Fibroblast of skin of right quadriceps (primary cell): ENCODE measurements around the gene DMRTA1.
"Not testable (repeated sequence)": the region's sequence is repeated elsewhere in the genome, so short reads cannot be mapped to it uniquely, and the experiment has no call there.

Experiments
- DNase-seq: peaks from one replicate; pipeline ENCODE4 v3.0.0-alpha.2; 2013

The DMRTA1 gene

DNA sequence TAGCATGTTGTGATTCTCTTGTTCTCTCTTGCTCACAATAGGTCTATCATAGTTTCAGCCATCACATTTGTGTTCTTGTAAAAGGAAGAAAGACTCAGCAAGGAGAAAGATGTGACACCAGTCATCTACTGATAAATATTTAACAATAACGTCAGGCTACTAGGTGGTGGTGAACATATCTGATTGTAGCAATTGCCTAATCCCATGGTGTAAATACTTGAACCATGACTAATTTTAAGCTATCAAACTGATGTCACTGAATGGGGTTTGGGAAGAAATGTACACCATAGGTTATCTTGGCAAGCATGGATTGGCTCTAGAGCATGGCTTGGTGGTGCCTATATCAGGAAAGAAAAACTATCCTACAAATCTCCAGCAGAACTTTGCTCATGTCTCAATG, 16.6 kb downstream of the DMRTA1 start:
- no peak for DNase-seq

GRCh38 chr9:22469928-22470544, 23.4 kb downstream of the DMRTA1 start:
- peak; percentile 25 for DNase-seq

- DNase-seq, result no peak
Observed at GRCh38 chr9:22481566-22481965, 34.9 kb downstream of the DMRTA1 start.

- no peak for DNase-seq
Observed at GRCh38 chr9:22483528-22484070, 37.0 kb downstream of the DMRTA1 start.

DNA sequence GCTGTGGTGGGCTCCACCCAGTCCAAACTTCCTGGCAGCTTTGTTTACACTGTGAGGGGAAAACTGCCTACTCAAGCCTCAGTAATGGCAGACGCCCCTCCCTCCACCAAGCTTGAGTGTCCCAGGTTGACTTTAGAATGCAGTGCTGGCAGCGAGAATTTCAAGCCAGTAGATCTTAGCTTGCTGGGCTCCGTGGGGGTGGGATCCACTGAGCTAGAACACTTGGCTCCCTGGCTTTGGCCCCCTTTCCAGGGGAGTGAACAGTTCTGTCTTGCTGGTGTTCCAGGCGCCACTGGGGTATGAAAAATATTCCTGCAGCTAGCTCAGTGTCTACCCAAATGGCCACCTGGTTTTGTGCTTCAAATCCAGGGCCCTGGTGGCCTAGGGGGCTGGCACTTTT, 49.6 kb downstream of the DMRTA1 start:
- DNase-seq, result not testable (repeated sequence)
